ENCODE results near the gene NYAP2. TPM values are rescaled to one million over a fixed set of nuclear protein-coding genes. Genes with fewer than 3 reads are reported as not detected.

Gene NYAP2
- total RNA-seq, 1 donor from 2014 or later, result 0.07 TPM

GRCh38 chr2:225462945-225463344 is 63.4 kb downstream of the NYAP2 start:
- H3K4me2 ChIP-seq, result no peak overlapping the region
- no peaks in the 10 kb centered on the region for H3K9me3 ChIP-seq (ENCODE audit: low read depth)
- Mint-ChIP-seq H3K27me3 (ENCODE audit: insufficient read depth, low read depth) (peaks cover 2% of the 10 kb centered on the region), H3K4me1 (peaks cover 13% of the 10 kb centered on the region), H3K4me3 (no peak overlapping the region), H3K9me3 (no peaks in the 10 kb centered on the region), H3K27ac (no peak overlapping the region), H3K36me3 (no peaks in the 10 kb centered on the region)
- H3K4me1 ChIP-seq, result peaks cover 12% of the 10 kb centered on the region
- no peak overlapping the region for H3K4me3 ChIP-seq
- H3K36me3 ChIP-seq, result no peaks in the 10 kb centered on the region
- H4K20me1 ChIP-seq (ENCODE audit: low read depth), result no peaks in the 10 kb centered on the region
- H3F3A ChIP-seq (ENCODE audit: low read depth), result no peaks in the 10 kb centered on the region
- no peak for TF ChIP-seq EZH2 (IDR thresholded peaks at IDR 0.05)
- TF ChIP-seq EZH2phosphoT487 (IDR thresholded peaks at IDR 0.05), result no peak
- no peak for TF ChIP-seq CTCF (IDR thresholded peaks at IDR 0.05)
- no peaks in the 10 kb centered on the region for H3K27me3 ChIP-seq
- H3K27ac ChIP-seq, result no peak overlapping the region
- H2AFZ ChIP-seq (replicated peaks), result no peak overlapping the region
- H3K79me2 ChIP-seq (ENCODE audit: low read depth), result no peaks in the 10 kb centered on the region
- no peak for DNase-seq (ENCODE audit: low spot score)
- H3K9ac ChIP-seq, result no peak overlapping the region

- H3K4me1 Mint-ChIP-seq, result peaks cover 13% of the 10 kb centered on the region
- no peak overlapping the region for H3K4me3 ChIP-seq
- peak overlapping the region; percentile 58 for H2AFZ ChIP-seq (replicated peaks)
Measured at GRCh38 chr2:225463449-225463848, 63.9 kb downstream of the NYAP2 start.

GRCh38 chr2:225464346-225465025 is 65.0 kb downstream of the NYAP2 start:
- Histone ChIP-seq H3K79me2 (ENCODE audit: low read depth) (no peaks in the 10 kb centered on the region), H3K4me2 (no peak overlapping the region), H3K27me3 (no peaks in the 10 kb centered on the region), H3F3A (ENCODE audit: low read depth) (no peaks in the 10 kb centered on the region), H3K4me1 (peaks cover 12% of the 10 kb centered on the region), H2AFZ (replicated peaks) (no peak overlapping the region), H3K27ac (no peak overlapping the region), H3K9ac (no peak overlapping the region), H4K20me1 (ENCODE audit: low read depth) (no peaks in the 10 kb centered on the region), H3K36me3 (no peaks in the 10 kb centered on the region), H3K4me3 (no peak overlapping the region), H3K9me3 (ENCODE audit: low read depth) (no peaks in the 10 kb centered on the region)
- TF ChIP-seq EZH2 (IDR thresholded peaks at IDR 0.05), result no peak
- no peak for TF ChIP-seq EZH2phosphoT487 (IDR thresholded peaks at IDR 0.05)
- TF ChIP-seq CTCF (IDR thresholded peaks at IDR 0.05), result no peak
- peaks cover 13% of the 10 kb centered on the region for H3K4me1 Mint-ChIP-seq
- H3K27me3 Mint-ChIP-seq (ENCODE audit: insufficient read depth, low read depth), result peaks cover 2% of the 10 kb centered on the region
- H3K4me3 Mint-ChIP-seq, result no peak overlapping the region
- H3K9me3 Mint-ChIP-seq, result no peaks in the 10 kb centered on the region
- no peak overlapping the region for H3K27ac Mint-ChIP-seq
- DNase-seq (ENCODE audit: low spot score), result no peak
- no peaks in the 10 kb centered on the region for H3K36me3 Mint-ChIP-seq

More at GRCh38 chr2:225463449-225463848, 63.9 kb downstream of the NYAP2 start:
- TF ChIP-seq CTCF (IDR thresholded peaks at IDR 0.05), result no peak
- TF ChIP-seq EZH2 (IDR thresholded peaks at IDR 0.05), result no peak
- TF ChIP-seq EZH2phosphoT487 (IDR thresholded peaks at IDR 0.05), result no peak
- H3K79me2 ChIP-seq (ENCODE audit: low read depth), result no peaks in the 10 kb centered on the region
- H3K4me3 Mint-ChIP-seq, result no peak overlapping the region
- no peak overlapping the region for H3K27ac Mint-ChIP-seq
- H4K20me1 ChIP-seq (ENCODE audit: low read depth), result no peaks in the 10 kb centered on the region
- no peaks in the 10 kb centered on the region for H3K9me3 Mint-ChIP-seq
- H3K27me3 ChIP-seq, result no peaks in the 10 kb centered on the region
- no peaks in the 10 kb centered on the region for H3K36me3 Mint-ChIP-seq
- no peak for DNase-seq (ENCODE audit: low spot score)
- H3K36me3 ChIP-seq, result no peaks in the 10 kb centered on the region
- H3F3A ChIP-seq (ENCODE audit: low read depth), result no peaks in the 10 kb centered on the region
- H3K4me2 ChIP-seq, result no peak overlapping the region
- no peaks in the 10 kb centered on the region for H3K9me3 ChIP-seq (ENCODE audit: low read depth)
- no peak overlapping the region for H3K27ac ChIP-seq
- H3K4me1 ChIP-seq, result peaks cover 12% of the 10 kb centered on the region
- no peak overlapping the region for H3K9ac ChIP-seq
- H3K27me3 Mint-ChIP-seq (ENCODE audit: insufficient read depth, low read depth), result peaks cover 2% of the 10 kb centered on the region
